HG02885 (cell line): Measurements from ENCODE around the gene MMRN1.

Experiments
- ATAC-seq: cut with Tn5 transposase; IDR thresholded peaks from one replicate; pipeline ENCODE4 v1.9.1; 2021; ENCODE audit warnings: mild to moderate bottlenecking; ENCODE audit not compliant: unreplicated experiment, poor library complexity

The MMRN1 gene

GRCh38 chr4:89995006-89995405 lies 100.4 kb downstream of the MMRN1 start:
- no peak for ATAC-seq

- ATAC-seq: no peak
Measured at GRCh38 chr4:89995814-89996213, 101.2 kb downstream of the MMRN1 start.

GRCh38 chr4:89997171-89997704 lies 102.6 kb downstream of the MMRN1 start:
- no peak for ATAC-seq

DNA sequence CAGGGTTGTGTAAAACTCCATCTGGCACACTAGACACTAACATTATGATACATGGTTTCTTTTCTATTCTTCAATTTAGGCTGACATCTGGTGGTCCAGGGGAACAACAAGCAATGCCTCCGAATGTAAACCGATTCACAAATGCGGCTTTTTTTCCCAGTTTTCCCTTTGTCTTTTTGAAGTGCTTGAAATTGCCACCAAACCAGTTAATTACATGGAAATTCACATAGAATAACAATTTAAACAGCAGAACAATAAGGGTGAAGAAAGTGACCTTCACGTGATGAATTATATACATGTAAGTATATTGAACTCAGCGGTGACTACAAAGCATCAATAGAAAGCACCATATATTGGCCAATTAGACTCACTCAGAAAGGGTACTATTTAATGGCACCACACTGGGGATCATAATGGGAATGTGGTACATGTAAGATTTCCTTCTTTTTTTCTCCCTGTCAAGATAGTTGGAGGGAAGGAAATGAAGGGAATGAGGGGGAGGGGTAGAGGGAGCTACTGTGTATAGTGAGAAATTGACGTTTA lies 103.9 kb downstream of the MMRN1 start:
- ATAC-seq: no peak

GRCh38 chr4:90001023-90001422 lies 106.4 kb downstream of the MMRN1 start:
- ATAC-seq: no peak

DNA sequence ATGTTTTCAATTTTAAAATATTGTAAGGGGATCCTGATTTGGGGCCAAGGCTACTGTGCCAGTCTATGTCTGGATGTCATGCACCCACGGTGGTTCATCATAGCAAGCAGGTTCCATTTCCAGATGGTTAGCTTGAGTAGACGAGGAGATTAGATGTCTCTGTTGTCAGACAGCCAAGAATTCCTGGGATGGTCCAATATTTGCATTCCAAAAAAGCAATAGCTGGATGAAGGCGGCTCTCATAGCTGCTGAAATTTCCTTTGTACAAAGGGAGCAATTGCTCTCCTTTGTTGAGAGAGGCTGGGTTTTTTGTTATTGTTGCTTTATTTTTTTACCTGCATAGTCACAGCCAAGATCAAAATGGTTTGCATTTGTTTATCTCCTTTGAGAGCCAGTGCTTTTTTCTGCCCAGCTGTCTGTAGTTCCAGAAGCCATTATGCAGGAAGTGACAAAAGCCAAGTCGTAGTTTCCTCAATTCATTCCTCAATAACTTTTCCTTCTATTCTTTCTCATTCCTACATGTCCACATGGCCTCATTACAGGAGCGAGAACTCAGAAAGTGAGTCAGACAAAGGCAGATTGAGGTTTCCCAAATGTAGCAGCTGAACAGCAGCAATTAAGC lies 107.9 kb downstream of the MMRN1 start:
- ATAC-seq: no peak
